HG03064 (cell line): ENCODE results near the gene ADCYAP1R1.

Source experiments
- ATAC-seq: cut with Tn5 transposase; IDR thresholded peaks from one replicate; pipeline ENCODE4 v1.9.1; 2021; ENCODE audit warnings: low read depth; ENCODE audit not compliant: unreplicated experiment

The ADCYAP1R1 gene

GRCh38 chr7:31066516-31067130 is 14.5 kb downstream of the ADCYAP1R1 start:
- ATAC-seq, result no peak

DNA sequence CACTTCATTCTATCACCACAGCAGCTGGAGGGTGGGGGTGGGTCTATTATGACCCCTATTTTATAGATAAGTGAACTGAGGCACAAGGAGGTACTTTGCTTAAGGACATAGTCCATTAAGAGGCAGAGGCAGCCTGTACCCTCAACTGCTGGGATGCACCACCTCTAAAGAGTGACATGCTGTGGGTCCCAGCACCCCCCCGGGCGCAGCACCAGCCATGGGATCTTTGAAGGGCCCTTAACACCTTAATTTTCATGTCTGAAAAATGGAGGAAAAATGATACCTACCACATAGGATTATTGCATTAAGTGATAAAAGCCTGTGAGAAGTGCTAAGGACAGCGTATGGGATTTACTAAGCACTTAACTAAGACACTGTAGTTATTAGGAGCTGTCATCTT is 15.4 kb downstream of the ADCYAP1R1 start:
- no peak for ATAC-seq

DNA sequence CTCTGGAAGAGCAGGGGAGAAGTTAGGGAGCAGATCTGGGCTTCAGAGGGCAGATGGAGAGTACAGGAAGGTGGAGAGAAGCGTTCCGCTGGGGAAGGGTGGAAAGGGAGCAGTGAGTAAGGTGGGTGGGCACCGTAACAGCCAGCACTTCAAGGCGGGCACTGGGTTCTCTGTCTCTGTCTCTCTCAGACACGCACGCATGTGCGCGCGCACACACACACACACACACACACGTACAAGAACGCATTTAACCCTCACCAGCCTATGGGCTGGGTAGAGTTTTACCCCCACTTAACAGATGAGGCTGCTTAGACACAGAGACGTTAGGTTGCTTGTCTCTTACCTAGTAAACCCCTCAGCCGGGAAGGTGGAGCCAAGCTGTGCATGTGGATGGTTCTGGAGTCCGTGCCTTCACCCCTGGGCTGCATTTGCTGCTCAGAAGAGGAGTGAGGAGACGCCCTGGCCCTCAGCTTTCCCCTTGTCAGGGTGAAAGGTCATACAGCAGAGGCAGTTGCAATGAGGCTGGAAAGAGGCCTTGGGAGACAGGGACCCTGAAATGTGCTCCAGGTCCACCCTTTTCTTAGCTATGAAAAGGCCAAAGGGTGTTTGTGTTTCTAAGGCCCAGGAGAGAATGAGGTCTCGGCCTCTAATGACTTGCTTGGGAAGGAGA is 16.0 kb downstream of the ADCYAP1R1 start:
- no peak for ATAC-seq

- no peak for ATAC-seq
Observed at GRCh38 chr7:31069860-31070555, 17.9 kb downstream of the ADCYAP1R1 start.

- no peak for ATAC-seq
Observed at GRCh38 chr7:31070991-31071644, 19.0 kb downstream of the ADCYAP1R1 start.

- no peak for ATAC-seq
Observed at GRCh38 chr7:31071645-31072029, 19.5 kb downstream of the ADCYAP1R1 start.

DNA sequence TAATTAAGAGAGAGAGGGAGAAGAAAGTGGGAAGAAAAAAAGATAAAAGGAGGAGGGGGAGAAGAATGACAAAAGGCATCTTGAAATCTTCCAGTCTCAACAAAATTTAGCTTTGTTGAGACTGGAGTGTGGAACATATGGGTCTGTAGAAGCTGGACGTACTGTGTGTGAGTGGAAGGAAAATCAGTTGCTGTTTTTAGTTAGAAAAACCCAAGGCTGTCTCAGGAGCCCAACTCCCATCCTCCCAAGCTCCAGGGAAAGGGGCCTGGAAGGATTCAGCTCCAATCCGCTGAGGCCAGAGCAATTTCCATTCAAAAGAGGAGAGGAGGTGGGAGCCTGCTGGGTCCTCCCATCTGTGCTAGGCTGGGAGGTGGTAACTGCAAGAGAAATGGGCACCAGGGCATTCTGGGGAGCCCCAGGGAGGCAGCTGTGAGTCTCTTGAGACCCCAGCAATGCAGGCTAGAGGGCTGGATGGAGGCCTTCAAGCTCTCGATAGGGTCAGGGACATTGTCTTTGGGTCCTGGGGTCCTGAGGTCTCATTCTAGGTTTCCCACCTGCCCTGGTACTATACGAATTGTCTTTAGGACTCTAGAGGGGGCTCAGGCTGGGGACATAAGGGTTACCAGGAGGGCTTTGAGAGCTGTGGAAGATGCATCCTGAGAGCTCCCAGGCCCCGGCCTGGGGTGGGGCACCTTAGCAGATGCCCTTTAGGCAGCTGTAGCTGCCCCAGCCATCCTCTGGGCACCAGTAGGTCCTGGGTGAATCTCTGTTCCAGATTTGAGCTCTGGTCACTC is 21.4 kb downstream of the ADCYAP1R1 start:
- no peak for ATAC-seq

GRCh38 chr7:31074120-31074383 is 21.9 kb downstream of the ADCYAP1R1 start:
- ATAC-seq, result no peak

GRCh38 chr7:31074403-31075085 is 22.4 kb downstream of the ADCYAP1R1 start:
- ATAC-seq, result no peak

- ATAC-seq, result no peak
Observed at GRCh38 chr7:31075086-31075405, 22.9 kb downstream of the ADCYAP1R1 start.

- ATAC-seq, result no peak
Observed at GRCh38 chr7:31076051-31076450, 23.9 kb downstream of the ADCYAP1R1 start.

DNA sequence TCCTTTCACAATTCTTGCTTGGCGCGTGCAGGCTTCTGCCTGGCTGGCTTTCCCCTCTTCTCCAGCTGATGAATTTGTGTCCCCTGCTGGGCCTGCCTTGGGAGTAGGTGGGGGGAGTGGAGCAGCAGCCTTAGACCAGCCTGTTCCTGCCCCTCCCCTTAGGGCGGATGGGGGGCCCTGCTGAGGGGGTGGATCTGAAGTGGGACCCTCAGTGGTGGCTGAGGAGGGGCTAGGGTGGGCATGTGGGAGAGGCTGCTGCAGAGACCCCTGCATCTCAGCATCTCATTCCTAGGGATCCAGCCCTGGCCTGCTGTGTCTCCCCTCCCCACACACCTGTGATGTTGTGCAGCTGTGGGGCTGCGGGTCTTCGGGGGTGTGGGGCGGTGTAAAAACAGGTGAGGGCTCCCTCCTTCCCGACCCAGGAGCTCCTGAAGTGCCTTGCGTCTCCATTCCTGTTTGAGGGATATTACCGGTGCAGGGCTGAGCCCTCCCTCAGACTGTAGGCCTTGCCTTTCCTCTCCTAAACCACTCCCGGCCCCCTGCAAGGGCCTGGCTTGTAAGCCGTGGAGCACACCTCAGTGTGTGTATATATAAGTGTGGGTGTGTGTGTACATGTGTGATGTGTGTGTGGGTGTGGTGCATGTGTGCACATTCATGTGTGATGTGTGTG is 24.7 kb downstream of the ADCYAP1R1 start:
- ATAC-seq, result no peak

- no peak for ATAC-seq
Observed at GRCh38 chr7:31077484-31078362, 25.6 kb downstream of the ADCYAP1R1 start.

GRCh38 chr7:31078363-31078990 is 26.4 kb downstream of the ADCYAP1R1 start:
- no peak for ATAC-seq

- no peak for ATAC-seq
Observed at GRCh38 chr7:31079126-31079823, 27.2 kb downstream of the ADCYAP1R1 start.

GRCh38 chr7:31079824-31080511 is 27.9 kb downstream of the ADCYAP1R1 start:
- no peak for ATAC-seq

DNA sequence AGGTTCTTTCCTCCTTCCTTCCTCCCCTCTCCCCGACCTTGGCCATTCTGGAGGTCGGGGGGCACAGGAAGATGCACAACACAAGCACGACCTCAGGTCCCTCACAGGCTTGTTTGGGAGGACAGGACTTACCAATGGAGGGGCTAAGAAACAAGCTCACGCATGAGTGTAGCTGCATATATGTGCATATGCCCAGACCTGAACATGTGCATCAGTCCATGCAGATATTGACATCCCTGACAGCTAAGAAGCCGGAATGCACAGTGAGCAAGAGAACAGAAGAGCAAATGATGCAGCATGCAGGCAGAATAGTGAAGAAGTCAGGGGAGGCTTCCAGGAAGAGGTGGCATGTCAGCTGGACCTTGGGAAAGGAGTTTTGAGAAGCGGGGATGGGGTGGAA is 28.7 kb downstream of the ADCYAP1R1 start:
- ATAC-seq, result no peak
